K562 (cell line): ENCODE results near the gene ARL10. TPM values are rescaled to one million over a fixed set of nuclear protein-coding genes. Genes with fewer than 3 reads are reported as not detected.

ENCODE experiments used
- CBFA2T2 ChIP-seq: fragments of 450-650 bp; conservative IDR thresholded peaks from 2 replicates; pipeline ENCODE4 v1.6.1; 2017; ENCODE audit warnings: mild to moderate bottlenecking
- CREB3 ChIP-seq: fragments of 450-650 bp; conservative IDR thresholded peaks from 2 replicates; pipeline ENCODE4 v1.6.1; 2016; ENCODE audit warnings: missing genetic modification characterization, low read depth, mild to moderate bottlenecking, missing compliant biosample characterization, moderate library complexity
- DNMT1 ChIP-seq: fragments of 450-650 bp; IDR thresholded peaks from 2 replicates; pipeline ENCODE4 v1.6.1; 2016; ENCODE audit warnings: antibody characterized with exemption, mild to moderate bottlenecking
- HLTF ChIP-seq: fragments of 450-650 bp; IDR thresholded peaks from 2 replicates; pipeline ENCODE4 v1.6.1; 2016
- HOMEZ ChIP-seq: fragments of 250-450 bp; sonication (Bioruptor Pico); IDR thresholded peaks from 2 replicates; pipeline ENCODE4 v1.4.0; 2020; ENCODE audit warnings: mild to moderate bottlenecking, moderate library complexity
- NCOA2 ChIP-seq, 2 experiments: fragments of 450-650 bp; IDR thresholded peaks; 2 replicates each; pipeline ENCODE4 v1.6.1; 2018; ENCODE audit warnings: mild to moderate bottlenecking in 2 of 2, moderate library complexity in 1 of 2; ENCODE audit not compliant: partially characterized antibody in 2 of 2
- NFATC3 ChIP-seq: fragments of 450-650 bp; IDR thresholded peaks from 2 replicates; pipeline ENCODE4 v1.6.1; 2017; ENCODE audit warnings: mild to moderate bottlenecking
- SIX5 ChIP-seq, 2 experiments: IDR thresholded peaks; 2 replicates each; pipeline ENCODE4 v1.6.1; 2011; ENCODE audit warnings: low read length in 2 of 2, borderline replicate concordance in 1 of 2, low read depth in 1 of 2, mild to moderate bottlenecking in 1 of 2, moderate library complexity in 1 of 2; ENCODE audit not compliant: insufficient read depth in 1 of 2
- SP1 ChIP-seq: sonication (generic); formaldehyde crosslinking; IDR thresholded peaks from 2 replicates; pipeline ENCODE4 v1.8.1; 2022; ENCODE audit warnings: mild to moderate bottlenecking, missing genetic modification reagents
- USF1 ChIP-seq: sonication (generic); formaldehyde crosslinking; IDR thresholded peaks from 2 replicates; pipeline ENCODE4 v1.9.0; 2022; ENCODE audit warnings: mild to moderate bottlenecking, missing genetic modification reagents
- ZC3H11A ChIP-seq: IDR thresholded peaks from 2 replicates; pipeline ENCODE4 v1.6.1; 2012; ENCODE audit warnings: low read depth, low read length, improper control_type of control experiment
- ZNF764 ChIP-seq: fragments of 250-450 bp; sonication (Bioruptor Pico); IDR thresholded peaks from 2 replicates; pipeline ENCODE4 v1.4.0; 2020; ENCODE audit warnings: low read depth, mild to moderate bottlenecking, moderate library complexity
- polyA plus RNA-seq, 8 experiments: library from polyadenylated mRNA; depleted of rRNA in 4 of 8; stranded (reverse) in 5 of 8; unstranded in 3 of 8; fragments of >200 nt; fragmentation: Nextera tagmentation in 2 of 8; fragmentation: Illumina TruSeq in 1 of 8; extraction: Ambion mirVana in 2 of 8; extraction: Trizol in 1 of 8; gene quantifications; 2 replicates each; pipeline versions ENCODE4 v1.2.1 to v1.2.3, GENCODE V29; 2011 to 2014; ENCODE audit warnings: inconsistent platforms in 1 of 8, missing spikeins in 1 of 8
- total RNA-seq, 7 experiments: library from RNA; depleted of rRNA in 6 of 7; stranded (reverse); fragments of >200 nt in 6 of 7; fragmentation: Illumina TruSeq in 2 of 7; extraction: Trizol in 2 of 7; gene quantifications; 2 replicates each; pipeline versions ENCODE4 v1.2.1 to v1.2.3, GENCODE V29; 2011 to 2021; ENCODE audit warnings: low replicate concordance in 1 of 7
- TF ChIP-seq, protein P1 (sequence below): fragments of 250-450 bp; sonication (Bioruptor Pico); IDR thresholded peaks from 2 replicates; pipeline ENCODE4 v1.8.0; 2021; ENCODE audit warnings: moderate library complexity, mild to moderate bottlenecking, inconsistent platforms
- TF ChIP-seq, protein P2 (sequence below): sonication (generic); formaldehyde crosslinking; IDR thresholded peaks from 2 replicates; pipeline ENCODE4 v1.8.1; 2023; ENCODE audit warnings: mild to moderate bottlenecking, missing genetic modification reagents
- TF ChIP-seq, protein P3 (sequence below): fragments of 250-450 bp; sonication (Bioruptor Pico); IDR thresholded peaks from 2 replicates; pipeline ENCODE4 v1.4.0; 2020; ENCODE audit warnings: mild to moderate bottlenecking, moderate library complexity, borderline replicate concordance
- TF ChIP-seq, protein P4 (sequence below): fragments of 250-450 bp; sonication (Bioruptor Pico); IDR thresholded peaks from 2 replicates; pipeline ENCODE4 v1.5.0; 2020; ENCODE audit warnings: mild to moderate bottlenecking

Gene ARL10
- total and polyA plus RNA-seq, 9 of the 15 experiments (the other 6 are each of a cell fraction or from before 2014, with no cell fraction given) = under 0.01 to 0.40 (median 0.34) TPM; not detected in 3

DNA sequence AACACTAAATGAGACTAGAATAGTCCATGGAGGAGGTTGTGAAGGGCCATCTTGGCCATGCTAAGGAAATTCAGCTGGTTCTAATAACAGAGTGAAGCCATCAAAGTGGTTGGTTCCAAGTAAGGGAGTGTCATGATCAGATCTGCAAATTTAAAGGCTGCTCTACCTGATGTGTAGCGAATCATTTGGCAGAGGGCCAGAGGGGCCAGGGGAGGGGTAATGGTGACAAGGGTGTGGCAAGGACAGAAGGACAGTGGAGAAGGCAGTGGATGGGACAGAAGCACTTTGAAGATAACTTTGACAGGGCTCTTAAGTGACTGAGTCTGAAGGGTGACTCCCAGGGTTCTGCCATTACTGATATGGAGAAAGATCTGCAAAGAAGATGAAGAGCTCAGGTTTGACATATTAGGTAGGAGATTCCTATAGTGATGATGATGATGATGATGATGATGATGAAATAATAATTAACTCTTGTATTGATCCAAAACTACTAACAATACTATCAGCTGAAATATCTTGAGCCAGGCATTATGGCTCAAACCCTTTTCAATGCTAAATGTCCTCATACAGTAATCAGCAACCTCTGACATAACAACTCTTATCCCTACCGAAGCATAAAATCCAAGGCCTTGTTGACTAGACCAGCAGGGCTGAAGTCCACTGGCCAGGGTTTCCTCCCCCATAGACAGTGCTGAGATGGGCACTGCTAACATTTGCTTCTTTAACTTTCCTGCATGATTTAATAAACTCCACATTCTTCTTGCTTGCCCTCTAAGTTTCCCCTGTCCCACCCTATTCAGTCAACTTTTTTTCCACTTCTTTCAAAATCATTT, 23.7 kb upstream of the ARL10 start (continued):
- TF ChIP-seq, protein P1, sequence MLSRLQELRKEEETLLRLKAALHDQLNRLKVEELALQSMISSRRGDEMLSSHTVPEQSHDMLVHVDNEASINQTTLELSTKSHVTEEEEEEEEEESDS (CRISPR knock-in tag) = no peak
- TF ChIP-seq ZNF764 (CRISPR knock-in tag) (no peak), HLTF (no peak), CBFA2T2 (peak; percentile 46), CREB3 (tag) (no peak), SP1 (CRISPR knock-in tag) (no peak), DNMT1 (no peak), USF1 (CRISPR knock-in tag) (no peak), HOMEZ (no peak), SIX5 (IDR thresholded peaks at IDR 0.05; ENCODE audit: borderline replicate concordance in 1 of 2, insufficient read depth in 1 of 2, low read depth in 1 of 2, low read length in 2 of 2) (no peak), NCOA2 (IDR thresholded peaks at IDR 0.05; ENCODE audit: partially characterized antibody in 2 of 2) (no peak), ZC3H11A (no peak), NFATC3 (no peak)
- TF ChIP-seq, protein P2, sequence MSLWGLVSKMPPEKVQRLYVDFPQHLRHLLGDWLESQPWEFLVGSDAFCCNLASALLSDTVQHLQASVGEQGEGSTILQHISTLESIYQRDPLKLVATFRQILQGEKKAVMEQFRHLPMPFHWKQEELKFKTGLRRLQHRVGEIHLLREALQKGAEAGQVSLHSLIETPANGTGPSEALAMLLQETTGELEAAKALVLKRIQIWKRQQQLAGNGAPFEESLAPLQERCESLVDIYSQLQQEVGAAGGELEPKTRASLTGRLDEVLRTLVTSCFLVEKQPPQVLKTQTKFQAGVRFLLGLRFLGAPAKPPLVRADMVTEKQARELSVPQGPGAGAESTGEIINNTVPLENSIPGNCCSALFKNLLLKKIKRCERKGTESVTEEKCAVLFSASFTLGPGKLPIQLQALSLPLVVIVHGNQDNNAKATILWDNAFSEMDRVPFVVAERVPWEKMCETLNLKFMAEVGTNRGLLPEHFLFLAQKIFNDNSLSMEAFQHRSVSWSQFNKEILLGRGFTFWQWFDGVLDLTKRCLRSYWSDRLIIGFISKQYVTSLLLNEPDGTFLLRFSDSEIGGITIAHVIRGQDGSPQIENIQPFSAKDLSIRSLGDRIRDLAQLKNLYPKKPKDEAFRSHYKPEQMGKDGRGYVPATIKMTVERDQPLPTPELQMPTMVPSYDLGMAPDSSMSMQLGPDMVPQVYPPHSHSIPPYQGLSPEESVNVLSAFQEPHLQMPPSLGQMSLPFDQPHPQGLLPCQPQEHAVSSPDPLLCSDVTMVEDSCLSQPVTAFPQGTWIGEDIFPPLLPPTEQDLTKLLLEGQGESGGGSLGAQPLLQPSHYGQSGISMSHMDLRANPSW (CRISPR knock-in tag) = no peak
- TF ChIP-seq, protein P3, sequence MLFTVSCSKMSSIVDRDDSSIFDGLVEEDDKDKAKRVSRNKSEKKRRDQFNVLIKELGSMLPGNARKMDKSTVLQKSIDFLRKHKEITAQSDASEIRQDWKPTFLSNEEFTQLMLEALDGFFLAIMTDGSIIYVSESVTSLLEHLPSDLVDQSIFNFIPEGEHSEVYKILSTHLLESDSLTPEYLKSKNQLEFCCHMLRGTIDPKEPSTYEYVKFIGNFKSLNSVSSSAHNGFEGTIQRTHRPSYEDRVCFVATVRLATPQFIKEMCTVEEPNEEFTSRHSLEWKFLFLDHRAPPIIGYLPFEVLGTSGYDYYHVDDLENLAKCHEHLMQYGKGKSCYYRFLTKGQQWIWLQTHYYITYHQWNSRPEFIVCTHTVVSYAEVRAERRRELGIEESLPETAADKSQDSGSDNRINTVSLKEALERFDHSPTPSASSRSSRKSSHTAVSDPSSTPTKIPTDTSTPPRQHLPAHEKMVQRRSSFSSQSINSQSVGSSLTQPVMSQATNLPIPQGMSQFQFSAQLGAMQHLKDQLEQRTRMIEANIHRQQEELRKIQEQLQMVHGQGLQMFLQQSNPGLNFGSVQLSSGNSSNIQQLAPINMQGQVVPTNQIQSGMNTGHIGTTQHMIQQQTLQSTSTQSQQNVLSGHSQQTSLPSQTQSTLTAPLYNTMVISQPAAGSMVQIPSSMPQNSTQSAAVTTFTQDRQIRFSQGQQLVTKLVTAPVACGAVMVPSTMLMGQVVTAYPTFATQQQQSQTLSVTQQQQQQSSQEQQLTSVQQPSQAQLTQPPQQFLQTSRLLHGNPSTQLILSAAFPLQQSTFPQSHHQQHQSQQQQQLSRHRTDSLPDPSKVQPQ (CRISPR knock-in tag) = no peak
- TF ChIP-seq, protein P4, sequence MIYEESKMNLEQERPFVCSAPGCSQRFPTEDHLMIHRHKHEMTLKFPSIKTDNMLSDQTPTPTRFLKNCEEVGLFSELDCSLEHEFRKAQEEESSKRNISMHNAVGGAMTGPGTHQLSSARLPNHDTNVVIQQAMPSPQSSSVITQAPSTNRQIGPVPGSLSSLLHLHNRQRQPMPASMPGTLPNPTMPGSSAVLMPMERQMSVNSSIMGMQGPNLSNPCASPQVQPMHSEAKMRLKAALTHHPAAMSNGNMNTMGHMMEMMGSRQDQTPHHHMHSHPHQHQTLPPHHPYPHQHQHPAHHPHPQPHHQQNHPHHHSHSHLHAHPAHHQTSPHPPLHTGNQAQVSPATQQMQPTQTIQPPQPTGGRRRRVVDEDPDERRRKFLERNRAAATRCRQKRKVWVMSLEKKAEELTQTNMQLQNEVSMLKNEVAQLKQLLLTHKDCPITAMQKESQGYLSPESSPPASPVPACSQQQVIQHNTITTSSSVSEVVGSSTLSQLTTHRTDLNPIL = no peak
